Psoas muscle (tissue), 8 donors: ENCODE data around the gene KCNA10. TPM values are rescaled to one million over a fixed set of nuclear protein-coding genes. Genes with fewer than 3 reads are reported as not detected.

Source experiments
- ATAC-seq, 4 donors: fragments of 200-7000 bp; cut with Tn5 transposase; one replicate each; pipeline ENCODE4 v1.9.1; 2020; ENCODE audit warnings: moderate library complexity in 3 of 4, mild to moderate bottlenecking in 2 of 4
- DNase-seq, 2 donors: peaks; one replicate each; pipeline ENCODE4 v3.0.0-alpha.2; 2020
- H3K27ac ChIP-seq: fragments of 200-600 bp; one replicate; pipeline ENCODE4 v1.8.0; 2022
- H3K27me3 ChIP-seq, 3 donors: fragments of 200-600 bp in 1 of 3; one replicate each; pipeline versions ENCODE4 v1.6.1 to v1.8.0; 2013 to 2022; ENCODE audit warnings: low read length in 2 of 3, mild to moderate bottlenecking in 2 of 3, moderate library complexity in 1 of 3; ENCODE audit not compliant: insufficient read depth in 3 of 3
- H3K36me3 ChIP-seq, 2 donors: fragments of 200-600 bp in 1 of 2; one replicate each; pipeline versions ENCODE4 v1.6.1 to v1.8.0; 2013 to 2022; ENCODE audit warnings: low read depth in 1 of 2, mild to moderate bottlenecking in 1 of 2, moderate library complexity in 1 of 2; ENCODE audit not compliant: insufficient read depth in 1 of 2
- H3K4me1 ChIP-seq: fragments of 200-600 bp; one replicate; pipeline ENCODE4 v1.8.0; 2022
- H3K4me3 ChIP-seq: fragments of 200-600 bp; one replicate; pipeline ENCODE4 v1.8.0; 2022; ENCODE audit warnings: mild to moderate bottlenecking
- H3K9me3 ChIP-seq: fragments of 200-600 bp; one replicate; pipeline ENCODE4 v1.8.0; 2022
- CTCF ChIP-seq: fragments of 200-600 bp; IDR thresholded peaks from one replicate; pipeline ENCODE4 v1.8.0; 2022; ENCODE audit warnings: antibody characterized with exemption
- WGBS, 3 donors: extraction: QIAGEN DNeasy Blood & Tissue Kit; methylation state at CpG; one replicate each; pipeline versions ENCODE4 v1.1.6 to v1.1.7; 2013; 5-methylcytosine and 5-hydroxymethylcytosine counted together
- intact Hi-C, 2 donors: fragments of 100-400 bp; cut with DNase I; formaldehyde crosslinking; loops; one replicate each; pipeline versions ENCODE4 v1.11.0 to v1.14.2; 2022
- polyA plus RNA-seq, 3 donors: library from polyadenylated mRNA; stranded (reverse); fragments of 200-250 nt; gene quantifications; one replicate each; pipeline ENCODE4 v1.2.3, GENCODE V29; 2013
- total RNA-seq, 4 donors: library from RNA; stranded (reverse); fragmentation: NEBNext Ultra II Directional in 2 of 4; extraction: Animal tissue kit (Norgen Biotek cat#: 25700) in 2 of 4; gene quantifications; one replicate each; pipeline versions ENCODE4 v1.2.1 to v1.2.4, GENCODE V29; 2021 to 2023
- donor health status: healthy with polysubstance abuse.
- donor health status: DM: no; HTN: no; CAD: no; lungs with moderate emphysema.
- donor health status: Bipolar disorder and iron deficiency.
- donor health status: healthy.
- donor health status: DM: yes; HTN: yes; CAD: no.
- donor health status: DM: no; HTN: no; CAD: no.
- donor health status: DM: no; HTN: no; CAD: no.
- donor health status: DM: yes; HTN: yes; CAD: no.

The KCNA10 gene
- total and polyA plus RNA-seq, 7 donors, result not detected

GRCh38 chr1:110524311-110525248 is 5.6 kb upstream of the KCNA10 start:
- Histone ChIP-seq H3K4me1 (no peaks in the 10 kb centered on the region), H3K9me3 (no peaks in the 10 kb centered on the region), H3K27ac (no peak overlapping the region), H3K4me3 (no peak overlapping the region), H3K36me3 (no peaks in the 10 kb centered on the region), H3K27me3 (peaks cover 0 to 30% (median 4%) of the 10 kb centered on the region in 3 donors)
- intact Hi-C loops, result loop anchor here in 1 of 2 donors (2.0 to 5.0 kb wide), 2 partner anchors 90 to 258 kb away; no protein-coding TSS in a partner anchor
- TF ChIP-seq CTCF, result peak; percentile 52
- WGBS, 3 donors, result 27 to 34% (median 29%) methylated on average over 20 of the region's 20 CpGs
- peak in 1 of 4 donors; percentile 46 for ATAC-seq
- DNase-seq, result no peak

GRCh38 chr1:110523011-110523410 is 4.0 kb upstream of the KCNA10 start:
- H3K4me3 ChIP-seq, result no peak overlapping the region
- peaks cover 0 to 22% (median 4%) of the 10 kb centered on the region in 3 donors for H3K27me3 ChIP-seq
- no peak overlapping the region for H3K27ac ChIP-seq
- 35 to 53% (median 42%) methylated on average over 4 of the region's 4 CpGs for WGBS, 3 donors
- no peaks in the 10 kb centered on the region for H3K4me1 ChIP-seq
- DNase-seq, result no peak
- intact Hi-C loops, result no loop called here
- TF ChIP-seq CTCF, result no peak
- no peaks in the 10 kb centered on the region for H3K36me3 ChIP-seq
- peak; percentile 41 to 91 (median 65) for ATAC-seq
- no peaks in the 10 kb centered on the region for H3K9me3 ChIP-seq

GRCh38 chr1:110522560-110522959 is 3.6 kb upstream of the KCNA10 start:
- intact Hi-C loops, result no loop called here
- Histone ChIP-seq H3K9me3 (no peaks in the 10 kb centered on the region), H3K4me1 (no peaks in the 10 kb centered on the region), H3K4me3 (no peak overlapping the region), H3K27ac (no peak overlapping the region), H3K36me3 (no peaks in the 10 kb centered on the region), H3K27me3 (peaks cover 0 to 18% (median 4%) of the 10 kb centered on the region in 3 donors)
- TF ChIP-seq CTCF, result no peak
- no peak for ATAC-seq
- no peak for DNase-seq
- 68 to 73% (median 69%) methylated on average over 5 of the region's 5 CpGs for WGBS, 3 donors

GRCh38 chr1:110520827-110521226 is 1.9 kb upstream of the KCNA10 start:
- intact Hi-C loops, result no loop called here
- no peak for DNase-seq
- no peak for TF ChIP-seq CTCF
- WGBS, 3 donors, result 73 to 77% (median 76%) methylated on average over 3 of the region's 3 CpGs
- Histone ChIP-seq H3K4me3 (no peak overlapping the region), H3K27ac (no peak overlapping the region), H3K9me3 (no peaks in the 10 kb centered on the region), H3K27me3 (peaks cover 0 to 15% (median 4%) of the 10 kb centered on the region in 3 donors), H3K4me1 (no peaks in the 10 kb centered on the region), H3K36me3 (no peaks in the 10 kb centered on the region)
- no peak for ATAC-seq
